ENCODE measurements around the gene TSPAN18.

DNA sequence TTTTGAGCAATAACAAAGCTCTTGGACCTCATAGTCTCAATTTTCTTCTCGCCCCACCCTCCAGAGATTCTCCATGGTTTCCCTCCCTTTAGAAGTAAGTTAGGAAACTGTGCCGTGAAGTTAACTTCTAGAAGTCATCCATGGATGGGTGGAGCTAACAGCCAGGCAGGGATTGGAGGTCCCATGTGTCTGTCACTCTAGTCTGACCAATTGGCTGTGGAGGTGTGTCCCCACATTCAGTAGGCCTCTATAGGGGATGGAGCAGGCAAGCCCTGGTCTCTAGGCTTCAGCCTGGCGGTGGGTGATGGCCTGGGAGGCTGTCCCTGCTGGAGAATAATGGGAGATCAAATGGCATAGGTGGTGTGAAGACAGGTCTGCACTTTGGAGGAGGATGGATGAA is 173.2 kb downstream of the TSPAN18 start:
- TF ChIP-seq, protein P1, sequence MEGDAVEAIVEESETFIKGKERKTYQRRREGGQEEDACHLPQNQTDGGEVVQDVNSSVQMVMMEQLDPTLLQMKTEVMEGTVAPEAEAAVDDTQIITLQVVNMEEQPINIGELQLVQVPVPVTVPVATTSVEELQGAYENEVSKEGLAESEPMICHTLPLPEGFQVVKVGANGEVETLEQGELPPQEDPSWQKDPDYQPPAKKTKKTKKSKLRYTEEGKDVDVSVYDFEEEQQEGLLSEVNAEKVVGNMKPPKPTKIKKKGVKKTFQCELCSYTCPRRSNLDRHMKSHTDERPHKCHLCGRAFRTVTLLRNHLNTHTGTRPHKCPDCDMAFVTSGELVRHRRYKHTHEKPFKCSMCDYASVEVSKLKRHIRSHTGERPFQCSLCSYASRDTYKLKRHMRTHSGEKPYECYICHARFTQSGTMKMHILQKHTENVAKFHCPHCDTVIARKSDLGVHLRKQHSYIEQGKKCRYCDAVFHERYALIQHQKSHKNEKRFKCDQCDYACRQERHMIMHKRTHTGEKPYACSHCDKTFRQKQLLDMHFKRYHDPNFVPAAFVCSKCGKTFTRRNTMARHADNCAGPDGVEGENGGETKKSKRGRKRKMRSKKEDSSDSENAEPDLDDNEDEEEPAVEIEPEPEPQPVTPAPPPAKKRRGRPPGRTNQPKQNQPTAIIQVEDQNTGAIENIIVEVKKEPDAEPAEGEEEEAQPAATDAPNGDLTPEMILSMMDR (IDR thresholded peaks at IDR 0.05): no peak
- TF ChIP-seq POLR2A (IDR thresholded peaks at IDR 0.05): no peak

Measured in thyroid gland (tissue), 4 donors.